Progenitor cell of endocrine pancreas (in vitro differentiated cells): ENCODE measurements around the gene ARHGEF11. TPM values are rescaled to one million over a fixed set of nuclear protein-coding genes. Genes with fewer than 3 reads are reported as not detected.

Source experiments
- DNase-seq: peaks from one replicate; pipeline ENCODE4 v3.0.0; 2021; ENCODE audit warnings: low spot score; ENCODE audit not compliant: unreplicated experiment
- H3K27ac Mint-ChIP-seq: 2 replicates; pipeline ENCODE4 v1.8.0; 2021; ENCODE audit warnings: mild to moderate bottlenecking, moderate library complexity, mixed read lengths
- H3K27me3 Mint-ChIP-seq: 2 replicates; pipeline ENCODE4 v1.8.0; 2021; ENCODE audit warnings: mixed read lengths
- H3K36me3 Mint-ChIP-seq: 2 replicates; pipeline ENCODE4 v1.8.0; 2022; ENCODE audit warnings: mixed read lengths; ENCODE audit not compliant: insufficient read depth
- H3K4me1 Mint-ChIP-seq: 2 replicates; pipeline ENCODE4 v1.8.0; 2021; ENCODE audit warnings: low read depth, mixed read lengths
- H3K4me3 Mint-ChIP-seq: 2 replicates; pipeline ENCODE4 v1.8.0; 2021; ENCODE audit warnings: low read depth, mild to moderate bottlenecking, moderate library complexity, mixed read lengths
- H3K9me3 Mint-ChIP-seq: 2 replicates; pipeline ENCODE4 v1.8.0; 2021; ENCODE audit warnings: low read depth, mixed read lengths
- CTCF ChIP-seq: fragments of 200-600 bp; sonication (generic); IDR thresholded peaks from one replicate; pipeline ENCODE4 v1.5.0; 2021; ENCODE audit warnings: antibody characterized with exemption, mild to moderate bottlenecking; ENCODE audit not compliant: unreplicated experiment
- total RNA-seq: library from RNA; stranded (reverse); gene quantifications from 2 replicates; pipeline ENCODE4 v1.2.1, GENCODE V29; 2021

ARHGEF11 gene
- total RNA-seq, 1 donor from 2014 or later, result 56.7 TPM

GRCh38 chr1:156938813-156939212 lies 106.7 kb downstream of the ARHGEF11 start:
- TF ChIP-seq CTCF, result no peak
- DNase-seq, result no peak
- no peaks in the 10 kb centered on the region for H3K4me1 Mint-ChIP-seq
- peaks cover 13% of the 10 kb centered on the region for H3K36me3 Mint-ChIP-seq
- H3K4me3 Mint-ChIP-seq, result no peak overlapping the region
- H3K27ac Mint-ChIP-seq, result peak overlapping the region; percentile 41
- no peaks in the 10 kb centered on the region for H3K9me3 Mint-ChIP-seq
- no peaks in the 10 kb centered on the region for H3K27me3 Mint-ChIP-seq

- H3K27me3 Mint-ChIP-seq, result no peaks in the 10 kb centered on the region
- no peak for TF ChIP-seq CTCF
- peaks cover 12% of the 10 kb centered on the region for H3K36me3 Mint-ChIP-seq
- no peak for DNase-seq
- no peaks in the 10 kb centered on the region for H3K9me3 Mint-ChIP-seq
- H3K27ac Mint-ChIP-seq, result no peak overlapping the region
- H3K4me3 Mint-ChIP-seq, result no peak overlapping the region
- no peaks in the 10 kb centered on the region for H3K4me1 Mint-ChIP-seq
These were observed 107.7 kb downstream of the ARHGEF11 start for GRCh38 chr1:156937883-156938282.

- H3K27me3 Mint-ChIP-seq, result no peaks in the 10 kb centered on the region
- no peak overlapping the region for H3K4me3 Mint-ChIP-seq
- no peaks in the 10 kb centered on the region for H3K9me3 Mint-ChIP-seq
- H3K4me1 Mint-ChIP-seq, result no peaks in the 10 kb centered on the region
- DNase-seq, result no peak
- TF ChIP-seq CTCF, result no peak
- H3K36me3 Mint-ChIP-seq, result peaks cover 10% of the 10 kb centered on the region
- no peak overlapping the region for H3K27ac Mint-ChIP-seq
These were observed 108.8 kb downstream of the ARHGEF11 start for GRCh38 chr1:156936721-156937220.

DNA sequence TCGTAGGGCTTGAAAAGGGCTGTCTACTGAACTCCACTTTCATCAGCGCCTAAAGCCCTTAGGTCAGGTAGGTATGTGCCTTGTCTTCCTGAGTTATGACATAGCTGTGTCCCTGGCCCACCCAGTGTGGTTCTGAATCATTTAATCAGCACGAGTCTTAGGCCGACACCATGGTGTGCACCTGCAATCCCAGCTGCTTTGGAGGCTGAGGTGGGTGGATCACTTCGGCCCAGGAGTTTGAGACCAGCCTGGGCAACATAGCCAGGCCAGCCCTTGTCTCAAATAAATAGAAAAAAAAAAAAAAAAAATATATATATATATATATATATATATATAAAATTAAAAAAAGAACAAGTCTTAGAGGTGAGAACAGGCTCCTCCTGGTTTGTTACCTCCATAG lies 109.4 kb downstream of the ARHGEF11 start:
- Mint-ChIP-seq H3K27ac (no peak overlapping the region), H3K36me3 (peaks cover 9% of the 10 kb centered on the region), H3K4me3 (no peak overlapping the region), H3K9me3 (no peaks in the 10 kb centered on the region), H3K4me1 (no peaks in the 10 kb centered on the region), H3K27me3 (peaks cover 5% of the 10 kb centered on the region)
- no peak for TF ChIP-seq CTCF
- no peak for DNase-seq

- H3K9me3 Mint-ChIP-seq, result no peaks in the 10 kb centered on the region
- no peak for TF ChIP-seq CTCF
- no peaks in the 10 kb centered on the region for H3K4me1 Mint-ChIP-seq
- no peak for DNase-seq
- no peak overlapping the region for H3K27ac Mint-ChIP-seq
- H3K36me3 Mint-ChIP-seq, result peaks cover 8% of the 10 kb centered on the region
- H3K27me3 Mint-ChIP-seq, result peaks cover 11% of the 10 kb centered on the region
- no peak overlapping the region for H3K4me3 Mint-ChIP-seq
These were observed 109.9 kb downstream of the ARHGEF11 start for GRCh38 chr1:156935505-156936128.
